ENCODE measurements around the gene ITGA11.

GRCh38 chr15:68278345-68278594 is 153.7 kb downstream of the ITGA11 start:
- TF ChIP-seq, protein P1, sequence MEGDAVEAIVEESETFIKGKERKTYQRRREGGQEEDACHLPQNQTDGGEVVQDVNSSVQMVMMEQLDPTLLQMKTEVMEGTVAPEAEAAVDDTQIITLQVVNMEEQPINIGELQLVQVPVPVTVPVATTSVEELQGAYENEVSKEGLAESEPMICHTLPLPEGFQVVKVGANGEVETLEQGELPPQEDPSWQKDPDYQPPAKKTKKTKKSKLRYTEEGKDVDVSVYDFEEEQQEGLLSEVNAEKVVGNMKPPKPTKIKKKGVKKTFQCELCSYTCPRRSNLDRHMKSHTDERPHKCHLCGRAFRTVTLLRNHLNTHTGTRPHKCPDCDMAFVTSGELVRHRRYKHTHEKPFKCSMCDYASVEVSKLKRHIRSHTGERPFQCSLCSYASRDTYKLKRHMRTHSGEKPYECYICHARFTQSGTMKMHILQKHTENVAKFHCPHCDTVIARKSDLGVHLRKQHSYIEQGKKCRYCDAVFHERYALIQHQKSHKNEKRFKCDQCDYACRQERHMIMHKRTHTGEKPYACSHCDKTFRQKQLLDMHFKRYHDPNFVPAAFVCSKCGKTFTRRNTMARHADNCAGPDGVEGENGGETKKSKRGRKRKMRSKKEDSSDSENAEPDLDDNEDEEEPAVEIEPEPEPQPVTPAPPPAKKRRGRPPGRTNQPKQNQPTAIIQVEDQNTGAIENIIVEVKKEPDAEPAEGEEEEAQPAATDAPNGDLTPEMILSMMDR (IDR thresholded peaks at IDR 0.05), result no peak
- TF ChIP-seq POLR2A (IDR thresholded peaks at IDR 0.05) (no peak), EP300 (IDR thresholded peaks at IDR 0.05) (no peak)

Data from ovary (tissue), 3 donors.